ENCODE results near the gene PTPN2.

Gene PTPN2

DNA sequence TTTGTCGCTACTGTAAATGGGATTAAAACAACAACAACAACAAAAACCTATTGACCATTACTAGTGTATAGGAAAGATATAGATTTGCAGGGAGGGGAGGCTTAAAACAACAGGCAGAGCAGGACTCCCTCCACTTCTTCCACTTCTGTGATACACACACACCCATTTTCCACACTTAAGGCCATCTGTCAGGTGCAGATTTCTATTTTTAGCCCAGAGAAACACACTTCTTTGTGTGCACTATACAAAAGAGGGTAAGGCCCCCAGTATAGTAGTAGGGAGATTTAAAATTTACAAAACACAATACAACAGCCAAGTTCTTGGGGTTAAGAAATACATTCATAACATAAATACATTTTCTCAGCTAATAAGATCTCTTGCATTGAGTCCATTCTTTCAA, 22.4 kb downstream of the PTPN2 start:
- in situ Hi-C loops (cut with MboI; ENCODE audit: low sequenced_read_pairs), result no loop called here

DNA sequence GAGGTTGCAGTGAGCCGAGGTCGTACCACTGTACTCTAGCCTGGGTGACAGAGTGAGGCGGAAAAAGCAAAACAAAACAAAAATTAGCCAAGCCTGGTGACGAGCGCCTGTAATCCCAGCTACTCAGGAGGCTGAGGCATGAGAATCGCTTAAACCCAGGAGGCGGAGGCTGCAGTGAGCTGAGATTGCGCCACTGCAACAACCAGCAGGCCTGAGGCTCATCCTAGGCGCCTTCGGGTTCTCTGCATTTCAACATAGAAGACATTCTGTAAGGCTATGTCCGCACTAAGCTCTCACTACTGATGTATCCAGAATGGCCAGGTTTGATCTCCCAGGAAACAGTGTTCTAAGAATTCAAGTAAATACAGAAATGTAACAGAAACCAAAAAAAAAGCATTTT, 23.5 kb downstream of the PTPN2 start:
- in situ Hi-C loops (cut with MboI; ENCODE audit: low sequenced_read_pairs), result no loop called here

DNA sequence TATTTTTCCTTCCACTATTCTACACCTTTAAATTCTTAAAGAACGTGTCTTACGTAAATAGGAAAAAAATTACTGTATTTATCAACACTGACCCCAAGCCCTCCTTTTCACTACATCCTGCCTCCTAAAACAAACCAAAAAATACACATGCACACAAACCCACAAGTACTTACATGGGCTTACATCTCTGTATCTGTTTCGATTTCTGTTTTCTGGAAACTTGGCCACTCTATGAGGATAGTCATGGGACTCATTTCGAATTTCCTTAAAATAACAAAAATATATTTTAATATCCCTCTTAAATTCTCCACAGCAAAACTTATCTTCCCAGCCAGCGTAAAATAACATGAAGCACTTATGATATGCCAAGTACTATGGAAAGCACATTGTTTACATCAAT, 25.0 kb downstream of the PTPN2 start:
- in situ Hi-C loops (cut with MboI; ENCODE audit: low sequenced_read_pairs), result no loop called here

DNA sequence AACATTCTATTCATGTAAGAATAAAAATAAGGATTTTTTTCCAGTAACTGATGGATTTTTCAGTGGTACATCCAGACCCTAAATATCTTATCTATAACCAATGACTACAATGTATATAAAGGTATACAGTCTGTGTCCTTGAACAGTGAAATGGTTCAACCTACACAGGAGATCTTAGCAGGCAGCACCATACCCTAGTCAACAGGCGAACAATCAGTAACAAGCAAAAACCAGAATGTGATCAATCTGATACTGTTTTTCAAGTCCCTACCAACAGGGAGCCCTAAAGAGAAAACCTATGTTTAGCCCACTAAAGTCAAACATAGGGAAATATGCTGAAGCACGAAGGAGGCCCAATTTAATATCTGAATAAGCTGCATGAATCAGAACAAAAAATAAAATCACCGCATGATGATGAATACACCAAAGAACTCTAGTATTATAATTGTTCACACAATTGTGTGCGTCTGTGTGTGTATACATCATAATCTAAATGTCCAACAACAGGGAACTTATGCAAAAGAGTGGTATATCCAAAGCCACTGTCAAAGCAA, 26.0 kb downstream of the PTPN2 start:
- in situ Hi-C loops (cut with MboI; ENCODE audit: low sequenced_read_pairs), result no loop called here

DNA sequence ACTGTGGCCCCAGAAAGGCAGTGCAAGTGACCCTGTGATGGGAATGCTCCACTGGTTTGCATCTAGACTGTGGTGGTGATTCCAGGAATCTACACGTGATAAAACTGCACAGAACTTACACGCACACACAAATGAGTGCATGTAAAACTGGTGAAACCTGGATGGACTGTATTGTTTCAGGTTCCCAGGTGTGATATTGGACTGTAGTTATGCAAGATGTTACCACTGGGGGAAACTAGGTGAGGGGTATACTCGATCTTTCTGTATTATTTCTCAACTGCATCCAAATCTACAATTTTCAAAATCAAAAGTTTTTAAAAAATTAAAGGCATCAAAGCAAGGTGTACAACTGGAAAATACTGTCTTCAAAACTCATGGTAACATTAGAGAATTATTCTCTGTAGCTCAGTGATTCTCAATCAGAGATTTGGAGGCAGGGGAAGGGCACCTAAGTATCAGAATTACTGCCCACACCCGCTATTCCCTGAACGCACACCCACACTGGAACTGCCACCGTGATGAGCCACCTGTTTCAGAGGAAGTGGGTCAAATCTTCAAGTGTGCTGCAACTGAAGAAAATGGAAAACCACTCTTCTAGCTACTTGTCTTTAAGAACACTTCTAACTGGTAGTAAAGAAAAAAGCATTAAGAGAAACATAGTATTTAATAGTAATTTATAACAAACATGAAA, 26.7 kb downstream of the PTPN2 start:
- in situ Hi-C loops (cut with MboI; ENCODE audit: low sequenced_read_pairs), result no loop called here

DNA sequence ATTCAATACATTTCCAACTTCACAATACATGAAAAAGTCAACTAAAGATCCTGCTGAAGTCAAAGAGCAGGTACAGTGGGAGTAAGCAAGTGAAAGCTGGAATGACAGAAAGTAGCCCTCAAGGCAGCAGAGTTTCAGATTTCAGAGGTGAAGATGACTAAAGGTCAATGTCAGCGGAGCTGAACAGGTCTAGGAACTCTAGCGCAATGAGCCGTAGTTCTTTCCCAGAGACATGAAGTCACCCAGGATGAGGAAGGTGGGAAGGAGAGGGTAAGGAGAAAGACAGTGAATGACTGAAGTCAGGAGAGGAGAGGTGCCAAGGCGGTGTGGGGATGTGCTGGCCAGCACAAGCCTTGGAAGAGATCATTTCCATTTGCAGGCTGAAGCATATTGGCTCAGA, 28.1 kb downstream of the PTPN2 start:
- in situ Hi-C loops (cut with MboI; ENCODE audit: low sequenced_read_pairs), result no loop called here

DNA sequence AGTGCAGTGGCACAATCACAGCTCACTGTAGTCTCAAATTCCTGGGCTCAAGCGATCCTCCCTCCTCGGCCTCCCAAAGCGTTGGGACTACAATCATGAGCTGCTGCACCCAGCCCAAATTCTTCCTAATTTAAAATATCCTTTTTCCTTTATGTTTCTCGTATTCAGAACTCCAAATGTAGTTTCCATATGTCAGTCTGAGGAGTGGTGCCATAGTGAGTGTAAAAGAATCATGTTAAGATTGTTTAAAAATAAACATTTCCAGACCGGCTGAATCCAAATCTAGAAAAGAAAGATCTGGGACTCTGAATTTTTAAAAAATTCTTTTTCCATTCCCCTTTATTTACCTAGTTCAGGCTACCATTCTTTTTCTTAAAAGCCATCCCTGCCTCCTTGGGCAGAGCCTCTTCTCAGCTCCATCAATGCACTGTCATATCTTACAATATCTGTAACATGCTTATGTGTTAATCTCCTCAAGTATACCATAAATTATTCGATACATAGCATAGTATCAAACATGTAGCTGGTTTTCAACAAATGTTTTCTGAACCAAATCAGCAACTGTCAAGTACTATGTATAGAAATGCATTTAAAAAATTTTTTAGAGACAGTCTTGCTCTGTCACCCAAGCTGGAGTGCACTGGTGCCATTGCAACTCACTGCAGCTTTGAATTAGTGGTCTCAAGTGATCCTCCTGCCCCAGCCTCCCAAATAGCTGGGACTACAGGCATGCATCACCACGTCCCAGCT, 31.3 kb downstream of the PTPN2 start:
- in situ Hi-C loops (cut with MboI; ENCODE audit: low sequenced_read_pairs), result no loop called here

DNA sequence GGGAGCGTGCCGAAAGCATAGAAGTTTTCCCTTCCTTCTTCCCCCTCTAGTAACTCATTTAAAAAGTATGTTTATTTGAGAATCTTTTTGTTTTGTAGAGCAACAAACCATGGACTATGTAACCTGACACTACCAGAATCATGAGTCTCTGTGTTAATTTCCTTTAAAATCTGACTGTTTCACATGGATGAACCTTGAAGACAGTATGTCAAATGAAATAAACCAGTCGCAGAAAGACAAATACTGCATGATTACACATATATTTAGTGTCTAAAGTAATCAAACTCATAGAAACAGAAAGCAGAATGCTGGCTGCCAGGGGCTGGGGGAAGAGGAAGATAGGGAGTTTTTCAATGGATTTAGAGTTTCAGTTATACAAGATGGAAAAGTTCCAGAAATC, 32.3 kb downstream of the PTPN2 start:
- in situ Hi-C loops (cut with MboI; ENCODE audit: low sequenced_read_pairs), result no loop called here

DNA sequence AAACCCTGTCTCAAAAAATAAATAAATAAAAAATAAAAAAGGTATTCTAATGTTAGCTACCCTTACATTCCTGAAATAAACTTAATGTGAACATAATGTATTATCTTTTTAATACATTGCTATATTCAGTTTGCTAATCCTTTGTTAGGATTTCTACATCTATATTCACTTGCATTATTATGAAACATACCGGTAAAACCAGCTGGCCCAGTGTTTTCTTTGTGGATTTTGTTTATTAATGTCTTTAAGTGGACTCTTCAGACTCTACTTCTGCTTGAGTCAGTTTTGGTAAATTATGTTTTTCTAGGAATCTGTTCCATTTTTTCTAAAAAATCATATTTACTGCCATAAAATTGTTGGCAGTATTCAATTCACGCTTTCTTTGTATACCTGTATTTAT, 34.5 kb downstream of the PTPN2 start:
- in situ Hi-C loops (cut with MboI; ENCODE audit: low sequenced_read_pairs), result no loop called here

DNA sequence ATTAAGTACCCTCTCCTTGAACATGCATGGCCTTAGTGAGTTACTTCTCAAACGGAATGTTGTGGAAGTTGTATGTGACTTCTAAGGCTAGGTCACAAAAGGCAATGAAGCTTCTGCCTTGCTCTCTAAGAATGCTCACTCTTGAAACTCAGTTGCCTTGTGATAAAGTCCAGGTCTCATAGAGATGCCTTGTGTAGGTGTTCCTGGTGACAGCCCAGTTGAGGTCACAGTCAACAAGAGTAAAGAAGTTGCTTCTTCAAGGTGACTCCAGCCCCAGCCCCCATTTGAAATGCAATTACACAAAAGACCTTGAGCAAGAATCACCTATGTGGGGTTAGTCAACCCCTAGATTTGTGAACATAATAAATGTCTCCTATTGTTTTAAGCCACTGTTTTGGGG, 35.6 kb downstream of the PTPN2 start:
- in situ Hi-C loops (cut with MboI; ENCODE audit: low sequenced_read_pairs), result no loop called here

DNA sequence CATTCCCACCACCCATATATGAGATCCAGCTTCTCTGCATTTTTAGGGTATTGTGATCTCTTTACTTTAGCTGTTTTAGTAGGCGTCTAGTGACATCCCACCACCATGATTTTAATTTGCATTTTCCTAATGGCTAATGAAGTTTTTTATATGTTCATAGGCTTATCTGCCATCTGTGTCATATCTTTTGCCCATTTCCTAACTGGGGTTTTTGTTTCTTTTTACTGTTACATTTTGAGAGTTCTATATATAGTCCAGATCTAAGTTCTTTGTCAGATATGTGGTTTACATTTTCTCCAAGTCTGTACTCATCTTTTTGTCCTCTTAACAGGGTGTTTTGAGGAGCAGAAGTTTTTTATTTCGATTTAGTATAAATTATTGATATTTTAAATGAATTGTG, 39.6 kb downstream of the PTPN2 start:
- in situ Hi-C loops (cut with MboI; ENCODE audit: low sequenced_read_pairs), result no loop called here

DNA sequence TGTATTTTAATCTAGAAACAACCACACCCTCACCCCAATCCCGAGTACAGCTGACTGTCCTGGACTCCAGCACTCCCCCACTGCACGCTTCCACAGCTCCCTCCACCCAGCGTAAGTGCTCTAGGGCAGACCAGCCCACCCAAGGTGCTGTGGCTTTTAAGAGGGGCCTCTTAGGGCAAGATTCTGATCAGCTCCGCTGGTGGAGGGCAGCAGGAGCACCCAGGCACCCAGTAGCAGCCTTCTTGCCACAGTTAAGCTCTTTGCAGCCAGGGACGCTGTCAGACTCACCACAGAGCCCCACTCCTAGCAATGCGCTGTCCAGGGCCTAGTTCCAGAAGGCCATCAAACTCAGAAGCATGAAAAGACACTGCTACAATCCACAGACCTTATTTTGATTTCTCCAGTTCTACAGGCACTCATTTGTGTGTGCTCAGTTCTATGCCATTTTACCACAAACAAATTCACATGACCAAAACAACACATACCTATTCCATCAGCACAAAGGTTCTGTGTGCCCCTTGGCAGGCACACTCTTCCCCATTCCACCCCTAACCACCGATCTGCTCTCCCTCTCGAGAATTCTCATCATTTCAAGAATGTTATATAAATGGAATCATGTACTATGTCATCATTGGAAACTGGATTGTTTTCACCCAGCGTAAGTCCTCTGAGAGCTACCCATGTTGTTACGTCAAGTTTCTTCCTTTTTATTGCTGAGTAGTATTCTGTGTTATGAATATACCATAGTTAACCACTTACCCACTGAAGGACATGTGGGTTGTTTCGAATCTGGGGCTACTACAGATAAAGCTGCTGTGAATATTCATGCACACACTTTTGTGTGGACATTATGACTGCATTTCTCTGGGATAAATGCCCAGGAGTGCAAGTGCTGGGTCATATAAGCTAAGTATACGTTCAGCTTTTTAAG, 40.4 kb downstream of the PTPN2 start:
- in situ Hi-C loops (cut with MboI; ENCODE audit: low sequenced_read_pairs), result no loop called here

DNA sequence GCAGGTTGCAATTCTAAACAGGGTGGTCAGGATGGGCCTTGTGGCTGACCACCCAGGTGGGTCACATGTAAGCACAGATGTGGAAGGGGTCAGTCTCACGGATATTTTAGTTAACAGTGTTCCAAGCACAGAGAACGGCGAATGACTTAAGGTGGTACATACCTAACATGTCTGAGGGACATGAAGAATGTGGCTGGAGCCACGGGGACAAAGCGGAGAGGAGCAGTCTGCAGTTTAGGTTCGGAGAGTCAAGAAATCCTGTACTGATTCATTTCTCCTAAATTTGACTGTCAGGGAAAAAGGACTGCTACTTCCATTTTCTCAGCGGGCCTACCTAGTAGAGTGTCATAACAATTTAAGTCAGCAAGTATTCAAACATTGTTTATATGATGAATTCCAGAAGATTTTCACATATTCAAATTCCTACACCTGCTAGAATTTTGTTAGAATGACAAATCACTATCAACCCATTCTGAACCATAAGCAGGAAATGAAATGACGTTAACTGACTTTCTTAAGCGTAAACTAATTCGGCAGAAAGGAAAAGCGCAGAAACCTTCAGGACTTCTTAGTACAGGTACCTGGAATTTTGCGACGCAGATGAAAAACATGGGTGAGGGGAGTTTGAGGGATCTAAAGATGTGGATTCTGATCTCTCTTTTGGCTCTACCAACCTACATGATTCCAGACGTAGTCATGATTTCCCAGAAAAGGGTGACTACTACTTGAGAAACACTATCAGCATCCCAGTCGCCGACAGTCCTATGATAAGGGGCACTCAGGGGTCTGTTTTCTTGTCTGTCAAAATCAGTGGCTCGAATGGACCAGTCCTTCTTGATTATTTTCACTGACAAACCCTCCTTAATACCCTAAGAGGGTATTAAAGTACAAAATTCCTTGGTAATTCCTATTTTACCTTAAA, 41.3 kb downstream of the PTPN2 start:
- in situ Hi-C loops (cut with MboI; ENCODE audit: low sequenced_read_pairs), result no loop called here

DNA sequence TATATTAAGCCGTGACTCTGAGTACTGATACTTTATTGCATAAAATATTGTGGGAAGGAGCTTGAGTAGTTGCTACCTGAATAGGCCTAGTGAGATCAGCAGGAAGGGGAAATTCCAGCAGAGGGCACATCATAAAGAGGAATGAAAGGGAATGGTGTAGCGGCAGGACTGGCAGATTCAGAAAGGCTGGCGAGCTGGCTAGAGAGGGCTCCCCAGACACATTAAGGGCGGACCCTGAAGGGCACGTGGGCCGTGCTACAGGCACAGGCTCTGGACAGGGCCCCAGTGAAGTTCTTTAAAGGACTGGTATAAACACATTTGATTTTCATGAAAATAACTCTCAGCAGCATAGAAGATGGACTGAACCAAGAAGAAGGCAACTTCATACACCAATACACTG, 43.0 kb downstream of the PTPN2 start:
- in situ Hi-C loops (cut with MboI; ENCODE audit: low sequenced_read_pairs), result no loop called here

DNA sequence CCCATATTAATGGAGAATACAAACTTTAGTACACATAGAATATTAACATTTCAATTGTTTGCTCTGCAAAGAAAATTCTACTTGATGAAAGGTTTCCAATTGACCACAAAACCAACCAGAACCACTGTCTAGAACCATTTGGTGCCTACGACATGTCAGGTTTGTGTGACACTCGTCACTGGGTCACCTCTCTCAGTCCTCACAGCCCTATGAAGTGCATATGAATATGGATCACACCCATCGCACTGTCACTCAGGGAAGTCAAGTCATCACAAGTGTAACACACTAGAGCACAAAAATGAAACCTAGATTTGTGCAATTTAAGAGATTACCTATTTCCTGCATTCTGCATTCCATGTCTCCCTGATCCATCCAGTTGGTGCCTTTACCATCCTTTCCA, 43.7 kb downstream of the PTPN2 start:
- in situ Hi-C loops (cut with MboI; ENCODE audit: low sequenced_read_pairs), result no loop called here

DNA sequence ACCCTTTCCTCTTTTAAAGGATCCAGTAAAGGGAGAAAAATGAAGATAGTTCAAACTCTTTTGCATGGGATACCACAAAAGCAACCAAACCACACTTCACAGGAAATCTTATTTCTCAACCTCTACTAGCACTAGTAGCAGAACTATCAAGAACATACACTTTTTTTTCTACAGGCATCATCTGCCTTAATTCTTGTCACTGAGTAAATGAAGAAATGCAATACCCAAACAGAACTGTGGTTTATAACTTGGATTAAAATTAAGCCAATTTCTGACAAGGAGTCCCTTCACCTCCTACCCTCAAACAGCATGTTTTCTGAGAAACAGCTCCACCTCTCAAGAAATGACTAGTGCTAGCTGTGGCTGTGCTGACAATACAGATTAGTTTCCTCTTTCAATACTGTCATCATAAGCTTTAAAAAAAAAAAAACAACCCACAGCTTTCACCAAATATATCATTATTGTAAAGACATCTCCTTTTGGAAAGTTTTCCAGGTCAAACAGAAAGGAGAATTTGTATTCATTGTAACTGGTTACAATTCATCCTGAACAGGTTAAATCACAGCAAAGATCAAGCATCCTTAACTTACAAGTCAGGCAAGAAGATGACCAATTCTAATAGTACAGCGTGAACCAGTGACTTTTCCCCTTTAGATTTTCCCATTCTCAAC, 44.4 kb downstream of the PTPN2 start:
- in situ Hi-C loops (cut with MboI; ENCODE audit: low sequenced_read_pairs), result no loop called here

DNA sequence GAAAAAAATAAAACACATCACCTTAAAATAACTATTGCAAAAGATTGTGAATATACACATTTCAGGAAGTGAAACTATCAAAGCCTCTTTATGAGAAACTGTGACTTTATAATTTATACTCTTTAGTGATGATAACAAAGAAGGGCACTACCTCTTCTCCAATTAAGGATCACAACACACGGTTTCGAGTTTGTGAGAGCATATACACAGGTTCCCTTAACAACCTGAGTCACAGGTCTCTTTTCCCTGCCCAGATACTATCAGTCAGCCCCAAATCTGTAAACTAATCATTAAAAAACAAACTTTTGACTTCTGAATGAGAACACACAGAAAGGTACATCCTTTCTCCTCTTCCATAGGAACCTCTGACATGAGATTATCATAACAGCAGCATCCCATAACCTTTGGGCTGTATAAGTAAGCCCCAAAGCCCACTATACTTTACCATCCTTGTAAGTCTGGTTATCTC, 44.9 kb downstream of the PTPN2 start:
- in situ Hi-C loops (cut with MboI; ENCODE audit: low sequenced_read_pairs), result no loop called here

DNA sequence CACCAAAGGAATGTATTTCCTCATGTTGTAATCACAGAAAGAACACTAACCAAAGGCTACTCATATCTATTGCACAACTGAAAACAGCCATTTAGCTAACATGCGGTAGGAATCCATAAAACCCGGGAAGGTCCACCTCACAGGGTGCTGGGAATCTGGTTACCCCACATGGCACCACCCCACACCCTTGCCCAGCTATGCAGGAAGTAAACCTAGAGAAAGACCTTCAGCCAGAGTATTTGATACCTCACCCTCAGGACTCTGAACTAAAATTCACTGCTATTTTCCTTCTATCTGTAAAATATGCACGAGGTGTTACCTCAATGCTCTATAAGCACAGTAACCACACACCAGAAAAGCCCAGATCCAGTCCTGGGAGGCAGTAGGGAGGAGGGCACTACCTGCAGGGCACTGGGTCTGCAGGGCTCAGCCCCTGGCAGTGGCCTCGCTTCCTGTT, 45.8 kb downstream of the PTPN2 start:
- in situ Hi-C loops (cut with MboI; ENCODE audit: low sequenced_read_pairs), result no loop called here

DNA sequence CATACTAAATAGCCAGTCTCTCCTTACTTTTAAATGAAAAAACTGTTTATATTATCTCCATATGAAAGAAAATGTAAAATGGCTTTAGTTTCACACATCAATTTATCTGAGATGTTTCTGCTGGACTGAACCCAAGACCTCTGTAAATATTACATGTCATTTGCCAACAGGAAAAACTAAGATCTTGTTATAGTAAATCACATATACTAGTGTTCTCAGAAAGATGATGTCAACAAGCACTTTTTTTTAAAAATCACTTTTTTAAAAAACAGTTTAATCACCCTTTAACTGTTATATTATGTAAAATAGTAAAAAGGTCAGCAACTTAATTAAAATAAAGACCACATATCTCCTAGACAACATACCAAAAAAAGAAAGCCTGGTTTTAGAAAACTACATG, 46.3 kb downstream of the PTPN2 start:
- in situ Hi-C loops (cut with MboI; ENCODE audit: low sequenced_read_pairs), result no loop called here

DNA sequence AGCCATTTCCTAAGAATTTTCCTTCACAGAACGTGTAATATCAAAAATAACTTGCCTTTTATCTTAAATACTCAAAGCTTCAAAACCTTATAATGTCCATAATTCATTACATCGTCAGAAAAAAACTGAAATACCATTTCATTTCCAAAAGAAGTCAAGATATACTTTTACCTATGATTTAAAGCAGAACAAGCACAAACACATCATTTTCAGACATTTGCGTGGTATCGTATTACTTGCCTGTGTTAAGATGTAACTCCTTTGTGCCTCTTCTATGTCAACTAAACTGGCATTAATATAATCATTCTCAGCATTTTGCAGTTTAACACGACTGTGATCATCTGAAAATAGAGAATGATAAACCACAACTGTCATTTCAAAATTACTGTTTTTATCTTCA, 47.5 kb downstream of the PTPN2 start:
- in situ Hi-C loops (cut with MboI; ENCODE audit: low sequenced_read_pairs), result no loop called here

Measured in HL-60/S4 treated with phorbol 12-myristate 13-acetate at 8.2 ng/mL for 4 days and 3 days (cell line).